Ascending aorta (tissue), 2 donors: ENCODE results near the gene ERMN. TPM values are rescaled to one million over a fixed set of nuclear protein-coding genes. Genes with fewer than 3 reads are reported as not detected.

Source experiments
- DNase-seq, 2 donors: peaks; one replicate each; pipeline ENCODE4 v3.0.0-alpha.2; 2019; ENCODE audit warnings: low spot score in 2 of 2
- H3K27ac ChIP-seq, 2 donors: fragments of 200-600 bp; sonication (generic); one replicate each; pipeline ENCODE4 v1.5.1; 2016 to 2017; ENCODE audit warnings: mild to moderate bottlenecking in 1 of 2
- H3K27me3 ChIP-seq: fragments of 200-600 bp; sonication (generic); one replicate; pipeline ENCODE4 v1.5.1; 2017
- H3K36me3 ChIP-seq, 2 donors: fragments of 200-600 bp; sonication (generic); one replicate each; pipeline ENCODE4 v1.5.1; 2016
- H3K4me1 ChIP-seq, 2 donors: fragments of 200-600 bp; sonication (generic); one replicate each; pipeline ENCODE4 v1.5.1; 2016 to 2017; ENCODE audit warnings: mild to moderate bottlenecking in 1 of 2
- H3K4me3 ChIP-seq, 2 donors: fragments of 200-600 bp; sonication (generic); one replicate each; pipeline ENCODE4 v1.5.1; 2016 to 2017; ENCODE audit warnings: mild to moderate bottlenecking in 1 of 2
- H3K9me3 ChIP-seq, 2 donors: fragments of 200-600 bp; sonication (generic); one replicate each; pipeline ENCODE4 v1.5.1; 2016
- intact Hi-C: fragments of 100-400 bp; cut with DNase I; formaldehyde crosslinking; loops from one replicate; pipeline ENCODE4 v1.15.1; 2023
- total RNA-seq: library from RNA; depleted of rRNA; stranded (reverse); fragments of >200 nt; gene quantifications from one replicate; pipeline ENCODE4 v1.1.0, GENCODE V29; 2016
- TF ChIP-seq, protein P1 (sequence below), 3 experiments: fragments of 200-600 bp in 2 of 3; fragments of 450-650 bp in 1 of 3; sonication (generic) in 2 of 3; IDR thresholded peaks; one replicate each; pipeline ENCODE4 v1.5.1; 2016 to 2019; ENCODE audit warnings: antibody characterized with exemption in 3 of 3, mild to moderate bottlenecking in 1 of 3, moderate library complexity in 1 of 3

Gene ERMN
- total RNA-seq, 1 donor from 2014 or later: not detected

DNA sequence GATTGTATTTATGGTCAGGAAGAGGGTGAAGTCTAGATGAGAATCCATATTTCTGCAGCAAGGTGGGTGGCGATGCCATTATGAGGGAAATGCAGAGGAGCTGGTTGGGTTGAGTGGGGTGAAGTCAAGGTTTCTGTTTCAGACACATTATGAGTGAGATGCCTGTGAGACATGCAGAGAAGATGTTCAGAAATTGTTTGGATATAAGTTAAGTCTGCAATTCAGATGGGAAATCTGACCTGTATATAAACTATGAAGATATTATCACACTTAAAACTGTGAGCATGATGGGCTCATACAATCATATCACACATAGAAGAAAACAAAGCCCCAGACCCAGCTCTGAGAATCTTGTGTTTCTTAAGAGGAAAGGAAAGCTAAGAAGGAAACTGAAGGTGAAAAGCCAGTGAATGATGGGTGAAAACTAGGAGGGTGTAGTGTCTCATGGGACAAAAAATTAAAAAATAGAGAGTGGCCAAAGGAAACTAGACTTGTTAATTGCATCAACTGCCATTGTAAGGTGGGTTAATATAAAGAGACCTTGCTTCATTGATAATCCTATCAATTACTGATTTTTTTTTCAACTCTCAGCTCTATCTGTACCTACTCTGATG, 53.9 kb downstream of the ERMN start:
- DNase-seq: no peak
- Histone ChIP-seq H3K27me3 (no peaks in the 10 kb centered on the region), H3K36me3 (no peaks in the 10 kb centered on the region), H3K9me3 (no peaks in the 10 kb centered on the region), H3K4me3 (no peak overlapping the region), H3K4me1 (no peaks in the 10 kb centered on the region), H3K27ac (no peak overlapping the region)
- intact Hi-C loops: no loop called here
- TF ChIP-seq, protein P1, sequence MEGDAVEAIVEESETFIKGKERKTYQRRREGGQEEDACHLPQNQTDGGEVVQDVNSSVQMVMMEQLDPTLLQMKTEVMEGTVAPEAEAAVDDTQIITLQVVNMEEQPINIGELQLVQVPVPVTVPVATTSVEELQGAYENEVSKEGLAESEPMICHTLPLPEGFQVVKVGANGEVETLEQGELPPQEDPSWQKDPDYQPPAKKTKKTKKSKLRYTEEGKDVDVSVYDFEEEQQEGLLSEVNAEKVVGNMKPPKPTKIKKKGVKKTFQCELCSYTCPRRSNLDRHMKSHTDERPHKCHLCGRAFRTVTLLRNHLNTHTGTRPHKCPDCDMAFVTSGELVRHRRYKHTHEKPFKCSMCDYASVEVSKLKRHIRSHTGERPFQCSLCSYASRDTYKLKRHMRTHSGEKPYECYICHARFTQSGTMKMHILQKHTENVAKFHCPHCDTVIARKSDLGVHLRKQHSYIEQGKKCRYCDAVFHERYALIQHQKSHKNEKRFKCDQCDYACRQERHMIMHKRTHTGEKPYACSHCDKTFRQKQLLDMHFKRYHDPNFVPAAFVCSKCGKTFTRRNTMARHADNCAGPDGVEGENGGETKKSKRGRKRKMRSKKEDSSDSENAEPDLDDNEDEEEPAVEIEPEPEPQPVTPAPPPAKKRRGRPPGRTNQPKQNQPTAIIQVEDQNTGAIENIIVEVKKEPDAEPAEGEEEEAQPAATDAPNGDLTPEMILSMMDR (IDR thresholded peaks at IDR 0.05): no peak

GRCh38 chr2:157269922-157270321, 55.7 kb downstream of the ERMN start:
- Histone ChIP-seq H3K27me3 (no peaks in the 10 kb centered on the region), H3K36me3 (no peaks in the 10 kb centered on the region), H3K4me1 (no peaks in the 10 kb centered on the region), H3K9me3 (no peaks in the 10 kb centered on the region), H3K4me3 (no peak overlapping the region), H3K27ac (no peak overlapping the region)
- TF ChIP-seq, protein P1 (IDR thresholded peaks at IDR 0.05): no peak
- intact Hi-C loops: no loop called here
- no peak for DNase-seq

GRCh38 chr2:157269060-157269459, 56.6 kb downstream of the ERMN start:
- intact Hi-C loops: no loop called here
- H3K27ac ChIP-seq: no peak overlapping the region
- TF ChIP-seq, protein P1 (IDR thresholded peaks at IDR 0.05): no peak

More at GRCh38 chr2:157269060-157269459, 56.6 kb downstream of the ERMN start:
- H3K4me3 ChIP-seq: no peak overlapping the region
- peaks cover 0 to 4% of the 10 kb centered on the region in 2 donors for H3K4me1 ChIP-seq
- no peaks in the 10 kb centered on the region for H3K36me3 ChIP-seq
- no peak for DNase-seq
- H3K27me3 ChIP-seq: no peaks in the 10 kb centered on the region
- no peaks in the 10 kb centered on the region for H3K9me3 ChIP-seq

Other genes with a start within 250 kb of the ERMN start
- 0.11 TPM for gene GALNT5, start 68.1 kb downstream of the ERMN start, total RNA-seq
- 5.5 TPM for gene CYTIP, start 118.3 kb upstream of the ERMN start, total RNA-seq